K562 (cell line): ENCODE data around the gene COMMD1. TPM values are rescaled to one million over a fixed set of nuclear protein-coding genes. Genes with fewer than 3 reads are reported as not detected.

Experiments used
- ATAC-seq: fragments of 200-7000 bp; cut with Tn5 transposase; 3 replicates; pipeline ENCODE4 v1.9.1; 2020; ENCODE audit warnings: moderate library complexity
- BruUV-seq: library from RNA; stranded (reverse); fragments of 400-500 nt; replicated peaks from 2 replicates; lab custom pipeline; 2021; lab: Mats Ljungman, UMichigan
- CTCF ChIA-PET: fragments of 300-600 bp; formaldehyde crosslinking; extraction: SDS; loops from one replicate; lab custom pipeline; 2021; ENCODE audit warnings: low intra/inter-chr PET ratio; lab: Yijun Ruan, JAX
- POLR2A ChIA-PET: fragments of 300-600, 350-650 bp; sonication (Branson Sonifier 250); formaldehyde crosslinking; extraction: SDS; loops from one replicate; lab custom pipeline; 2021; ENCODE audit warnings: antibody characterized with exemption, inconsistent platforms; lab: Yijun Ruan, JAX
- DNase-seq, 4 experiments: peaks; one replicate each; pipeline versions ENCODE4 v3.0.0 to v3.0.0-alpha.2; 2011 to 2018; ENCODE audit warnings: low spot score in 3 of 4, mixed read lengths in 3 of 4; ENCODE audit errors: extremely low read depth in 1 of 4
- FAIRE-seq: peaks from 2 replicates; lab custom pipeline; 2011; peaks lifted over from hg19 to GRCh38; lab: Jason Lieb, UNC
- H2AFZ ChIP-seq: 2 replicates; pipeline ENCODE4 v1.6.0; 2011; ENCODE audit warnings: low read depth, low read length, control low read depth, inconsistent platforms
- H3K27ac ChIP-seq: fragments of 200-600 bp; 3 replicates; pipeline ENCODE4 v1.8.0; 2011; ENCODE audit warnings: low read depth, mild to moderate bottlenecking, control low read depth, inconsistent platforms, low read length, moderate library complexity, mixed read lengths; ENCODE audit errors: extremely low read depth
- H3K27me3 ChIP-seq, 2 experiments: fragments of 300-600 bp in 1 of 2; 2 replicates in 1 of 2; 3 replicates in 1 of 2; pipeline versions ENCODE4 v1.6.0 to v1.8.0; 2011; ENCODE audit warnings: inconsistent platforms in 2 of 2, low read length in 2 of 2, mild to moderate bottlenecking in 1 of 2, mixed read lengths in 1 of 2, moderate library complexity in 1 of 2; ENCODE audit not compliant: control insufficient read depth in 2 of 2, insufficient read depth in 2 of 2
- H3K36me3 ChIP-seq: fragments of 300-600 bp; 3 replicates; pipeline ENCODE4 v1.8.0; 2011; ENCODE audit warnings: mild to moderate bottlenecking, low read length, inconsistent platforms; ENCODE audit not compliant: control insufficient read depth, insufficient read depth
- H3K4me1 ChIP-seq, 2 experiments: fragments of 200-600 bp in 1 of 2; replicated peaks in 1 of 2; 2 replicates in 1 of 2; 3 replicates in 1 of 2; pipeline versions ENCODE4 v1.5.1 to v1.8.0; 2011; ENCODE audit warnings: inconsistent platforms in 2 of 2, low read length in 2 of 2, mild to moderate bottlenecking in 1 of 2, mixed read lengths in 1 of 2, moderate library complexity in 1 of 2; ENCODE audit not compliant: control insufficient read depth in 2 of 2, insufficient read depth in 2 of 2
- H3K4me2 ChIP-seq: 2 replicates; pipeline ENCODE4 v1.6.1; 2011; ENCODE audit warnings: low read length, control low read depth, inconsistent platforms, mixed read lengths; ENCODE audit not compliant: insufficient read depth
- H3K4me3 ChIP-seq: fragments of 200-600 bp; sonication (generic), shearing (Covaris generic); 2 replicates; pipeline ENCODE4 v1.5.1; 2016; ENCODE audit warnings: control low read depth, inconsistent platforms
- H3K79me2 ChIP-seq: fragments of 200-600 bp; 3 replicates; pipeline ENCODE4 v1.8.0; 2011; ENCODE audit warnings: low read length, inconsistent platforms; ENCODE audit not compliant: control insufficient read depth, insufficient read depth
- H3K9ac ChIP-seq, 2 experiments: 2 replicates each; pipeline versions ENCODE4 v1.6.0 to v1.6.1; 2011; ENCODE audit warnings: low read depth in 2 of 2, low read length in 2 of 2, control low read depth in 1 of 2, inconsistent platforms in 1 of 2, mild to moderate bottlenecking in 1 of 2, mixed read lengths in 1 of 2; ENCODE audit not compliant: insufficient read depth in 1 of 2
- H3K9me1 ChIP-seq: one replicate; pipeline ENCODE4 v1.6.0; 2011; ENCODE audit warnings: inconsistent platforms, mild to moderate bottlenecking, low read length, moderate library complexity; ENCODE audit not compliant: control insufficient read depth, insufficient read depth
- H3K9me3 ChIP-seq: replicated peaks from 2 replicates; pipeline ENCODE4 v1.5.1; 2011; ENCODE audit warnings: low read depth, low read length, inconsistent platforms; ENCODE audit not compliant: control insufficient read depth, insufficient read depth
- H4K20me1 ChIP-seq: replicated peaks from 2 replicates; pipeline ENCODE4 v1.6.1; 2011; ENCODE audit warnings: low read length, inconsistent platforms, mixed read lengths; ENCODE audit not compliant: control insufficient read depth, insufficient read depth
- BCLAF1 ChIP-seq, 2 experiments: fragments of 450-650 bp in 1 of 2; IDR thresholded peaks; 2 replicates each; pipeline ENCODE4 v1.6.1; 2011 to 2017; ENCODE audit warnings: low read depth in 2 of 2, antibody characterized with exemption in 1 of 2, borderline replicate concordance in 1 of 2, low read length in 1 of 2, mild to moderate bottlenecking in 1 of 2, mixed read lengths in 1 of 2; ENCODE audit not compliant: control insufficient read depth in 1 of 2
- CBX1 ChIP-seq: sonication (generic); IDR thresholded peaks from 2 replicates; pipeline ENCODE4 v1.6.1; 2016; ENCODE audit warnings: antibody characterized with exemption, low read depth, mild to moderate bottlenecking
- CREB3L1 ChIP-seq: fragments of 450-650 bp; IDR thresholded peaks from 2 replicates; pipeline ENCODE4 v1.6.1; 2014; ENCODE audit warnings: low read depth, mild to moderate bottlenecking, moderate library complexity, borderline replicate concordance
- DNMT1 ChIP-seq: fragments of 450-650 bp; IDR thresholded peaks from 2 replicates; pipeline ENCODE4 v1.6.1; 2016; ENCODE audit warnings: antibody characterized with exemption, mild to moderate bottlenecking
- E2F6 ChIP-seq, 2 experiments: IDR thresholded peaks; 2 replicates each; pipeline ENCODE4 v1.6.1; 2011; ENCODE audit warnings: borderline replicate concordance in 1 of 2, control low read depth in 1 of 2, low read depth in 1 of 2, low read length in 1 of 2, mild to moderate bottlenecking in 1 of 2, mixed read lengths in 1 of 2, moderate library complexity in 1 of 2; ENCODE audit not compliant: insufficient read depth in 1 of 2, insufficient read length in 1 of 2, poor library complexity in 1 of 2, severe bottlenecking in 1 of 2; ENCODE audit errors: extremely low read depth in 1 of 2
- ETS2 ChIP-seq: IDR thresholded peaks from 2 replicates; pipeline ENCODE4 v1.6.1; 2016; ENCODE audit warnings: borderline replicate concordance, missing genetic modification characterization, mild to moderate bottlenecking, moderate library complexity, missing compliant biosample characterization; ENCODE audit not compliant: poor library complexity, severe bottlenecking
- FUS ChIP-seq: fragments of 200-400 bp; formaldehyde crosslinking; optimal IDR thresholded peaks from 2 replicates; pipeline ENCODE3; 2017; ENCODE audit warnings: low read depth, low read length
- HEY1 ChIP-seq: fragments of 250-450 bp; sonication (Bioruptor Pico); IDR thresholded peaks from 2 replicates; pipeline ENCODE4 v1.5.0; 2020; ENCODE audit warnings: mild to moderate bottlenecking, moderate library complexity, borderline replicate concordance
- POLR2A ChIP-seq: fragments of 450-650 bp; conservative IDR thresholded peaks from 2 replicates; pipeline ENCODE4 v1.6.1; 2016
- POLR3A ChIP-seq: IDR thresholded peaks from 2 replicates; pipeline ENCODE4 v1.6.1; 2011; ENCODE audit warnings: borderline replicate concordance, mild to moderate bottlenecking, moderate library complexity; ENCODE audit not compliant: insufficient read length, insufficient read depth; ENCODE audit errors: extremely low read depth
- RAD21 ChIP-seq, 2 experiments: fragments of 250-450 bp in 1 of 2; fragments of 450-650 bp in 1 of 2; sonication (Bioruptor Pico) in 1 of 2; formaldehyde crosslinking in 1 of 2; IDR thresholded peaks in 1 of 2; conservative IDR thresholded peaks in 1 of 2; 2 replicates each; pipeline versions ENCODE4 v1.4.0 to v1.8.0; 2020 to 2022; ENCODE audit warnings: mild to moderate bottlenecking in 2 of 2, moderate library complexity in 1 of 2
- SNRNP70 ChIP-seq: fragments of 200-400 bp; formaldehyde crosslinking; optimal IDR thresholded peaks from 2 replicates; pipeline ENCODE3; 2017; ENCODE audit warnings: low read depth, low read length
- SRSF3 ChIP-seq: fragments of 200-400 bp; formaldehyde crosslinking; IDR thresholded peaks from 2 replicates; pipeline ENCODE4 v1.6.1; 2016; ENCODE audit warnings: mild to moderate bottlenecking, low read length, moderate library complexity; ENCODE audit not compliant: insufficient read depth
- TCF7L2 ChIP-seq: fragments of 150-350 bp; IDR thresholded peaks from 2 replicates; pipeline ENCODE4 v1.6.1; 2016; ENCODE audit warnings: low read depth, mild to moderate bottlenecking, low read length, moderate library complexity
- ZNF212 ChIP-seq: fragments of 450-650 bp; formaldehyde crosslinking; IDR thresholded peaks from 2 replicates; pipeline ENCODE4 v1.4.0; 2020; ENCODE audit warnings: mild to moderate bottlenecking
- WGBS: fragments of 100-300 bp; shearing (Covaris generic); methylation state at CpG from one replicate; pipeline ENCODE4 v1.1.6; 2016; ENCODE audit warnings: low coverage, mixed read lengths; ENCODE audit not compliant: insufficient coverage; ENCODE audit errors: missing lambda C conversion rate; 5-methylcytosine and 5-hydroxymethylcytosine counted together
- in situ Hi-C: fragments of 300-500 bp; cut with MboI; formaldehyde crosslinking; loops from 4 replicates; pipeline ENCODE4 v1.15.0; 2018; ENCODE audit warnings: inconsistent platforms, mixed read lengths
- intact Hi-C: fragments of 100-400 bp; cut with micrococcal nuclease; formaldehyde crosslinking; loops from 2 replicates; pipeline ENCODE4 v1.14.2; 2022
- polyA plus RNA-seq, 8 experiments: library from polyadenylated mRNA; depleted of rRNA in 4 of 8; stranded (reverse) in 5 of 8; unstranded in 3 of 8; fragments of >200 nt; fragmentation: Nextera tagmentation in 2 of 8; fragmentation: Illumina TruSeq in 1 of 8; extraction: Ambion mirVana in 2 of 8; extraction: Trizol in 1 of 8; gene quantifications; 2 replicates each; pipeline versions ENCODE4 v1.2.1 to v1.2.3, GENCODE V29; 2011 to 2014; ENCODE audit warnings: inconsistent platforms in 1 of 8, missing spikeins in 1 of 8
- total RNA-seq, 7 experiments: library from RNA; depleted of rRNA in 6 of 7; stranded (reverse); fragments of >200 nt in 6 of 7; fragmentation: Illumina TruSeq in 2 of 7; extraction: Trizol in 2 of 7; gene quantifications; 2 replicates each; pipeline versions ENCODE4 v1.2.1 to v1.2.3, GENCODE V29; 2011 to 2021; ENCODE audit warnings: low replicate concordance in 1 of 7

The COMMD1 gene
- total and polyA plus RNA-seq, 9 of the 15 experiments (the other 6 are each of a cell fraction or from before 2014, with no cell fraction given) = 14.4 to 77.0 (median 21.4) TPM

- no peak overlapping the region for H3K4me2 ChIP-seq
- in situ Hi-C loops = no loop called here
- DNase-seq (no peak), FAIRE-seq (no peak), ATAC-seq (no peak)
- no peaks in the 10 kb centered on the region for H3K9me3 ChIP-seq
- H3K79me2 ChIP-seq = no peaks in the 10 kb centered on the region
- CTCF ChIA-PET = no interaction called here
- BruUV-seq = no TSS peak
- POLR2A ChIA-PET = no interaction called here
- no peak overlapping the region for H2AFZ ChIP-seq
- H3K36me3 ChIP-seq = no peaks in the 10 kb centered on the region
- no peaks in the 10 kb centered on the region for H4K20me1 ChIP-seq
- H3K9ac ChIP-seq = no peak overlapping the region; a peak in 1 of 4 replicates
- H3K9me1 ChIP-seq = no peaks in the 10 kb centered on the region
- no peak overlapping the region for H3K4me3 ChIP-seq
- H3K27me3 ChIP-seq = no peaks in the 10 kb centered on the region
- intact Hi-C loops = no loop called here
- H3K4me1 ChIP-seq = peaks cover 0 to 7% of the 10 kb centered on the region in 2 experiments; a peak in 2 of 5 replicates
- H3K27ac ChIP-seq = no peak overlapping the region
- 65% methylated on average over 4 of the region's 4 CpGs for WGBS
- TF ChIP-seq ZNF212 = no peak
- no peak for TF ChIP-seq BCLAF1 (IDR thresholded peaks at IDR 0.05; ENCODE audit: borderline replicate concordance in 1 of 2, control insufficient read depth in 1 of 2, low read depth in 2 of 2, low read length in 1 of 2)
- no peak for TF ChIP-seq POLR3A
- no peak for TF ChIP-seq RAD21 (CRISPR knock-in tag; conservative IDR thresholded peaks at IDR 0.05 in 1 of 2, IDR thresholded peaks at IDR 0.05 in 1 of 2)
- no peak for TF ChIP-seq CBX1
- no peak for TF ChIP-seq POLR2A
- no peak for TF ChIP-seq DNMT1
- TF ChIP-seq CREB3L1 = no peak
- TF ChIP-seq FUS = no peak
- TF ChIP-seq TCF7L2 = no peak
- no peak for TF ChIP-seq SRSF3
- no peak for TF ChIP-seq HEY1 (CRISPR knock-in tag)
- no peak for TF ChIP-seq SNRNP70
- TF ChIP-seq E2F6 (IDR thresholded peaks at IDR 0.05; ENCODE audit: borderline replicate concordance in 1 of 2, extremely low read depth in 1 of 2, insufficient read depth in 1 of 2, insufficient read length in 1 of 2, low read depth in 1 of 2, low read length in 1 of 2, poor library complexity in 1 of 2, severe bottlenecking in 1 of 2) = no peak
- no peak for TF ChIP-seq ETS2
Measured at GRCh38 chr2:62151306-62151638, 245.8 kb downstream of the COMMD1 start.
